OCI-LY7 (cell line): ENCODE measurements around the gene ANKRD18A.
"Not testable (repeated sequence)": the region's sequence is repeated elsewhere in the genome, so short reads cannot be mapped to it uniquely, and the experiment has no call there.

Source experiments
- CTCF ChIP-seq: fragments of 200-600 bp; sonication (generic); conservative IDR thresholded peaks from 2 replicates; pipeline ENCODE4 v1.5.1; 2014; ENCODE audit warnings: mild to moderate bottlenecking, antibody characterized with exemption, low read length, moderate library complexity, mixed read lengths
- EZH2phosphoT487 ChIP-seq: fragments of 200-600 bp; sonication (generic); IDR thresholded peaks from 2 replicates; pipeline ENCODE4 v1.6.1; 2018; ENCODE audit warnings: low read depth, borderline replicate concordance, mild to moderate bottlenecking, mixed run types, antibody characterized with exemption, low read length, moderate library complexity, mixed read lengths

GRCh38 chr9:38540535-38540934 lies 79.9 kb downstream of the ANKRD18A start:
- not testable (repeated sequence) for TF ChIP-seq CTCF, EZH2phosphoT487
